Cardiac muscle cell (in vitro differentiated cells and primary cell): Measurements from ENCODE around the gene CCDC136. TPM values are rescaled to one million over a fixed set of nuclear protein-coding genes. Genes with fewer than 3 reads are reported as not detected.

ENCODE experiments used
- DNase-seq, 2 donors: peaks; one replicate each; pipeline versions ENCODE4 v3.0.0 to v3.0.0-alpha.2; 2010 to 2017; ENCODE audit warnings: low read depth in 1 of 2, low spot score in 1 of 2
- H3K27ac ChIP-seq: fragments of 200-600 bp; sonication (generic); 2 replicates; pipeline ENCODE4 v1.5.1; 2016
- H3K27me3 ChIP-seq: fragments of 200-600 bp; sonication (generic); 2 replicates; pipeline ENCODE4 v1.6.0; 2016; ENCODE audit warnings: control low read depth
- H3K36me3 ChIP-seq: fragments of 200-600 bp; sonication (generic); 2 replicates; pipeline ENCODE4 v1.5.1; 2016; ENCODE audit warnings: control low read depth
- H3K4me1 ChIP-seq: fragments of 200-600 bp; sonication (generic); 2 replicates; pipeline ENCODE4 v1.8.1; 2017; ENCODE audit warnings: low read depth, mild to moderate bottlenecking, mixed run types
- H3K4me3 ChIP-seq: fragments of 200-600 bp; sonication (generic); 2 replicates; pipeline ENCODE4 v1.5.1; 2016; ENCODE audit warnings: mild to moderate bottlenecking
- H3K9me3 ChIP-seq: fragments of 200-600 bp; sonication (generic); 2 replicates; pipeline ENCODE4 v1.5.1; 2017; ENCODE audit warnings: low read depth, mild to moderate bottlenecking, control low read depth
- CTCF ChIP-seq: IDR thresholded peaks from 2 replicates; pipeline ENCODE4 v1.5.1; 2012; ENCODE audit warnings: low read depth, mild to moderate bottlenecking, low read length
- polyA plus RNA-seq: library from polyadenylated mRNA; unstranded; fragments of >200 nt; fragmentation: Nextera tagmentation; extraction: Ambion mirVana; gene quantifications from 2 replicates; pipeline ENCODE4 v1.2.1, GENCODE V29; 2016
- total RNA-seq: library from RNA; depleted of rRNA; stranded (reverse); fragments of >200 nt; gene quantifications from 2 replicates; pipeline ENCODE4 v1.2.3, GENCODE V29; 2016

CCDC136 gene
- total and polyA plus RNA-seq, 2 experiments from 2014 or later = 10.7 to 26.4 TPM

GRCh38 chr7:128871050-128871449 lies 79.3 kb downstream of the CCDC136 start:
- peaks cover 20% of the 10 kb centered on the region for H3K4me1 ChIP-seq
- peaks cover 39% of the 10 kb centered on the region for H3K27me3 ChIP-seq
- no peaks in the 10 kb centered on the region for H3K9me3 ChIP-seq
- H3K27ac ChIP-seq = no peak overlapping the region
- DNase-seq = no peak
- no peak for TF ChIP-seq CTCF
- no peak overlapping the region for H3K4me3 ChIP-seq
- H3K36me3 ChIP-seq = no peaks in the 10 kb centered on the region

Other genes with a start within 250 kb of the CCDC136 start
- 0.35 and 0.45 TPM in 2 replicates for gene GARIN1A, start 119.7 kb upstream of the CCDC136 start, total RNA-seq
- gene GARIN1A, start 119.7 kb upstream of the CCDC136 start, polyA plus RNA-seq = 0.83 and 1.7 TPM in 2 replicates
- 190 and 231 TPM in 2 replicates for gene CALU, start 52.6 kb upstream of the CCDC136 start, total RNA-seq
- 305 and 306 TPM in 2 replicates for gene CALU, start 52.6 kb upstream of the CCDC136 start, polyA plus RNA-seq
- not detected in 2 replicates for gene OPN1SW, start 16.2 kb upstream of the CCDC136 start, total RNA-seq
- gene OPN1SW, start 16.2 kb upstream of the CCDC136 start, polyA plus RNA-seq = 0.74 and 2.1 TPM in 2 replicates
- gene FLNC, start 38.4 kb downstream of the CCDC136 start, total RNA-seq = 500 and 516 TPM in 2 replicates
- gene FLNC, start 38.4 kb downstream of the CCDC136 start, polyA plus RNA-seq = 194 and 196 TPM in 2 replicates
- 113 and 164 TPM in 2 replicates for gene ATP6V1F, start 70.9 kb downstream of the CCDC136 start, total RNA-seq
- gene ATP6V1F, start 70.9 kb downstream of the CCDC136 start, polyA plus RNA-seq = 284 and 330 TPM in 2 replicates
- gene KCP, start 118.7 kb downstream of the CCDC136 start, total RNA-seq = 0.49 and 1.2 TPM in 2 replicates
- gene KCP, start 118.7 kb downstream of the CCDC136 start, polyA plus RNA-seq = 1.6 TPM in 2 replicates
- not detected in 2 replicates for gene IRF5, start 146.0 kb downstream of the CCDC136 start, total RNA-seq
- not detected in 2 replicates for gene IRF5, start 146.0 kb downstream of the CCDC136 start, polyA plus RNA-seq